Activated CD4-positive, alpha-beta T cell treated with anti-CD3 and anti-CD28 coated beads, Interleukin-2, amount 50 U/mL, for 24 hours (primary cell): ENCODE measurements around the gene JPH3.

Experiments used
- DNase-seq, 2 donors: peaks; one replicate each; pipeline ENCODE4 v3.0.0-alpha.2; 2020; ENCODE audit warnings: low read depth in 1 of 2, low spot score in 1 of 2

The JPH3 gene

DNA sequence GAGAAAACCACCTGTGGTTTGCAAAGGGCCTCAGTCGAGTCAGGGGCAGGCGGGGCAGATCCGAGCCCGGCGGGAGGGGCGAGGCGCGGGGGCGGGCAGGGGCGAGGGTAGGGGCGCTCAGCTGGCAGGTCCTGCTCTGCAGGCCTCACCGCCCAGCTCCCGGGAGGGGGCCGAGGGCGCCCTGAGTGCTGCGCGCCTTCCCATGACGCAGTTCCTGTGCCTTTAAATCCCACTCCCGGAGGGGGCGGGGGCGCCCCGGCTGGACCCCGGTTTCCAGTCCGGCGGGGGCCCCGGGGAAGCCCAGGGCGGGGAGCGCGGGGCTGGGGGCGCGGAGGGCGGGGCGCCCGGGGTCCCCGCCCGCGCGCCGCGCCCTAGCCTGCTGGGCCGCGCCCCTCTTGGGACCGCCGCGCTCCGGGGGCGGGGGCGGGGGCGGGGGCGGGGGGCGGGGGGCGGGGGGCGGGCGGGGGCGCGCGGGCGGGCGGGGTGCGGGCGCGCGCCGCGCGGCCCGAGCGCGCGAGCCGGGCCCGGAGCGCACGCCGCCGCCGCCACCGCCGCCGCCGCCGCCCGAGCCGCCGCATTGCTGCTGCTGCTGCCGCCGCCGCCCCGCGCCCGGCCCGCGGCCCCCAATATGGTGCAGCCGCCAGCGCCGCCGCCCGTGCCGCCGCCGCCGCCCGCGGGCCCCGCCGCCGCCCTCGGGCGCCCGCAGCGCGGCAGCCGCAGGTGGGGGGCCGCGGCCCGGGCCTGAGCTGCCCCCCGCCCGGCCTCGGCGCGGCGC is at the start of gene JPH3:
Gene JPH3 (plus strand): TSS at position 508 of the 775 bp plus-strand sequence. CDS start 639 bp downstream, outside the sequence.
- DNase-seq = no peak

DNA sequence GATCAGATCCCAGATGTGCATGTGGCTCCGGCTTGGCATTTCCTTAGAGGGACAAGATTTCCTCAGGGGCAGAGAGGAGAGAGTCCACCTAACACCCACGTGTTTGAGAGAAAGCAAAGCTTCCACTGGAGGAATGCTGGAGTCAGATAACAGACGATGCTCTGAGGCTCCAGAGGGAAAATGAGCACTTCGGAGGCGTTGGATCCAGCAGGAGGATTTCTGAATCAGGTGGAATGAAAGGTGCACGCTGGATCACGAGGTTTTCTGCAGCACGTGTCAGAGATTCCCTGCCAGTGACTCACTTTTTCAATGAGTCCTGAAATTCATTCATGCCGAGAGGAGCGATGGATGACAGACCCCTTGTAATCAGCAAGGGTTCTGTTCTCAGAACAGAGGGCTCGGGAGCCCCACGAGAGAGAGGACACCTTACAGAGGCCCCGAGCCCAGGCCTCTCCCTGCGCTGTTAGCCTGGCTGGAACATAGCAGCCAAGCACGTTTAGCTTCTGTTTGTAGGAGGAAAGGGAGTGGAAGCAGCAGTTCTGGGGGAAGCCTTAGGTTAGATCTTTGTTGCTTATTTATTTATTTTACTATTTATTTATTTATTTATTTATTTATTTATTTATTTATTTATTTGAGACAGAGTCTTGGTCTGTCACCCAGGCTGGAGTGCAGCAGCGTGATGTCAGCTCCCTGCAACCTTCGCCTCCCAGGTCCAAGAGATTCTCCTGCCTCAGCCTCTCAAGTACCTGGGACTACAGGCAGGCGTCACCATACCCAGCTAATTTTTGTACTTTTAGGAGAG is 49.3 kb upstream of the JPH3 start:
- no peak for DNase-seq

DNA sequence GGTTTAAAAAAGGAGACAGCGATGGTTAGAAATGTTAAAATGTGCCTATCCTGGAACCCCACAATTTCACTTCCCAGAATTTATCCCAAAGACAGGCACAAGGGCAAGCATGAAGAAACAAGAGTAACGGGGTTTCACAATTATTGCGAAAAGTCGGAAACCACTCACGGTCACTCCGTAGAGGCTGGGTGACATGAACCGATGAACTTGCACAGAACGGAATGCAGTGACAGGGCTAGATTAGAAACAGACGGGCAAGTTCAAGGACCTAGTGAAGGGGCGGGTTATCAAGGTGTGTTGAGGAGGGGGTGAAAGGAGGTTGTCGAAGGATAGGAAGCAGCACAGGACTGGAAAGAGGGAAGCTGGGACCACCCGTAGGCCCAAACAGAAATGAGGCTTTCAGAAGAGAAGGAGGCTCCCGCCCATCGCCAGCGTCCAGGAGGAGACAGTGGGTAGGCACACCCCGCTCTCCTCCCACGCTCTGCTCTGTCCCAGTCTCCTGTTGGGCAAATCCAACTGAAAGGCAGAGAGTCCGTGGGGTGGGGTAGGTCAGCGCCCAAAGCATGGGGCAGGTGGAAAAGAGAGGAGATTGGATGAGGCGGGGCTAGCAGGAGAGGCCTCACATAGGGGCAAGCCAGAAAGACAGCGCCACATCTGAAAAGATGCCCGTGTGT is 47.4 kb upstream of the JPH3 start:
- DNase-seq = no peak

DNA sequence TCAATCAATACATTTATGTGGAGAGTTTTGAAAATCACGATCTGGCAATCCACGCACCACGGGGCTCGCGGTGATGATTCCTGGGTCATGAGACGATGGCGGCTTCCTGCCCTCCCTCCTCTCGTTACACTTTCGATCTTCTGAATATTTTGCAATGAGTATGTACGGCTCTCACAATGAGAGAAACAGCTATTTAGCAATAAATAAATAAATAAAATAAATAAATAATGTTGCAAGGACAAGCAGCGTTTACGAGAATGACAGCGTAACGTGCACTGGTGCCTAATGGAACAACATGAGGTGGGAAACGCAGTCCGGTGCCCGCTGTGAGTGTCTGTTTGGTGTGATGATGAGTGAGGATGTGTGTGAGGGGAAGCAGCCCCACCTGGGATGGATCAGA is 46.7 kb upstream of the JPH3 start:
- no peak for DNase-seq

DNA sequence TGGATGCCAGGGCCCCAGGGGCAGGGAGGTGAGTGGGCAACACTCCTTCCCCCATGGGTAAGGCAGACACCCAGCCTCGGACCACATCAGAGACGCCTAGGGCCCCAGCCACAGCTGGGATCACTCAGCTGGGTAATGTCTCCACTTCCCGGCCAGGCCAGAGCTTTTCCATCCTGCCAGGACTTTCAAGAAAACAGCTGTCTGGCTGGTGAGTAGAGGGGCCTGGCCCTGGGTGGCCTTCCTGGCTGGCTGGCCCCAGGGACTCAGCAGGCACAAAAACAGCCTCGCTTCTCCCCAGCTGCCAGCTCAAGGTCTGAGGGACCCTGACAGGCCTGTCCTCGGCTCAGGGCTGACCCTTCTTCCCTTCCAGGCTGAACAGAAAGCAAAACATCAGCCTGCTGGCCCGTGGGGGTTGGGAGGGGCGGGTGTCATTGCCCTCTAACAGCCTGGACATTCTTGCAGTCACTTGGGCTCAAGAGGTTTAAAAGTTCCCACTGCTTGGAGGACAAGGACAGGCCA is 45.3 kb upstream of the JPH3 start:
- no peak for DNase-seq

DNA sequence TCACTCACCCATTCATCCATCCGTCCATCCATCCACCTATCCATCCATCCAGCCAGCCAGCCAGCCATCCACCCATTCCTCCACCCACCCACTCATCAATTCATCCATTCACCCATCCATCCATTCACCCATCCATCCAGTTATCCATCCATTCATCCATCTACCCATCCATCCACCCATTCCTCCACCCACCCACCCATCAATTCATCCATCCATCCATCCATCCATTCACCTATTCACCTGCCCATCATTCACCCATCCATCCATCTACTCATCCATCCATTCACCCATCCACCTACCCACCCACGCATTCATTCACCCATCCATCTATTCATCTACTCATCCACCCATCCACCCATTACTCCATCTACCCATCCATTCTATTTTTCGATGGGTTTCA is 43.6 kb upstream of the JPH3 start:
- no peak for DNase-seq

DNA sequence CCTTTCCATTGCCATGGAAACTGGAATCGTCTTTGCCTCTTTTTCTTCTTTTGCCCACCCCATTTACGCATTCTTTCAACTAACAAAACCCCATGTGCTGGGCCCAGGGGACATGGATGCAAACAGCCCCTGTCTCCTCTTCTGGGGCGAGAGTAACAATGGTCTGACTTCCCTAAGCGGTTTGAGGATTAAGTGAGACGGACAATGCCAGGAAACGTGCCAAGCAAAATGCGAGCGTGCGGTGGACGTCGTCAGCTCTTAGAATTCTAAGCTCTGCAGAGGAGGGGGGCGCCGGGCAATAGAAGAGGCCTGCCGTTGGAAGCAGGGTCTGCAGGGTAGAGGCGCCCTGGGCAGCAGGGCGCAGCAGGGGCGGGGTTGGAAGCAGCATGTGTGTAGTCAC is 42.4 kb upstream of the JPH3 start:
- no peak for DNase-seq

DNA sequence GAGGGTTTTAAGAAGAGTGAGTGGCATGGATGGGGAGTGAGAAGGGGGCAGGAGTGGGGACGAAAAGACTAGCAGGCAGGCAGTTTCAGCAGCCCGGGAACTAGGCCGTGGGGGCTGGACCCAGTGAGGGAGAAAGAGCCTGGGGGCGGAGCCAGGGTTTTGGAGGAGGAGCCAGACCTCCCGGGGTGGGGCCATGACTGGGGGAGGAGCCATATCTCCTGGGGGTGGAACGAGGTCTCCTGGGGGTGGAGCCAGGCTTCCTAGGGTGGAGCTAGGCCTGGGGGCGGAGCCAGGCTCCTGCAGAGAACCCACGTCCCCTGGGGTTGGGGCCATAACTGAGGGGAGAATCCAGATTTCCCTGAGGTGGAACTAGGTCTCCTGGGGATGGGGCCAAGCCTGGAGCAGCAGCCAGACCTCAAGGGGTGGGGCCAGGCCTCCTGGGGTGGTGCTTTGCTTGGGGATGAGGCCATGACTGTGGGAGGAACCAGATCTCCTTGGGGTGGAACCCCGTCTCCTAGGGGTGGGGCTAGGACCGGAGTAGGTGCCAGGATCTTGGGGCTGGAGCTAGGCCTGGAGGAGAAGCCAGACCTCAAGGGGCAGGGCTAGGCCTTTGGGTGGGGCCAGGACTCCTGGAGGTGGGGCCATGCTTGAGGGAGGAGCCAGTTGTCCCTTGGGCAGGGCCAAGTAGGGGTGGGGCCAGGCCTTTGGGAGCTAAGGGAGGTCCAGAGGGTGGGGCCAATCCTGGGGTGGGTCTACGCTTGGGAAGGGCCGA is 41.7 kb upstream of the JPH3 start:
- DNase-seq = no peak

DNA sequence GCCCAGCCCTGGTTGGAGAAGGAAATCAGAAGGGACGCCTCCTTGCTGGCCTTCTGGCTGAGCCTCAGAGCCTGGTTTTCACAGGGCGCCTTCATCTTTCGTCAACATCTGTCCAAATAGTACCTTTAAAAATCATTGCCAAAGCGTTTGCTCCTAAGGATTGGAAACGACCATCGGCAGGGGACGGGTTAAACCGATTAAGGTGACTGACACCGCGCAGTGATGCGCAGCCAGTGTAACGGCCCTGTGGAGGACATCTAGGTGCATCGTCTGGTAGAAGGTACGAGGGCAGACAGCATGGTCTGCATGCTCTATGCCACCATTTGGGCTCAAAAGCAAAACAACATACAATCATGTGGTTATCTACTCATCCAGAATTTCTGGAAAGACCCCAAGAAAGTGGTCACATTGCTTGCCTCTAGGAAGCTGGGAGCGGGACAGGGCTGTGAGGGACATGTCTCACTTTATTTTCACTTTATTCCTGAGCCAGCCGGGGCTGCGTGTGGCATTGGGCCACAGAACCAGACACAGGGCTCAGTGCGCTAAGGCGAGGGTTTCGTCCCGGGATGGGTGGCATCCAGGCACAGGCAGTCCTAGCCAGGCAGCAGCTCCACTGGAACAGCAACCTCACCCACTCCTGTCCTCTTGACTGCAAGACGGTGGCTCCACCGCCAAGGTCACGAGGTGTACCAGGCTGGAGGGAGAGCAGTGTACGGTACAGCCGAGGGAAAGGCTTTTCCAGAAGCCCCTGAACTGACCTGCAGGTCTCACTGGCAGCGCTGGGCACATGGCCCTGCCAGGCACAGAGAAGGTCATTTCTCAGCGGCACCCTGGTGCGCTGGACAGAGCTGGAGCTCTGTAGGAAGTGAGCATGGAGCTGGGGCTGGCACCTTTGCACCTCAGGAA is 40.9 kb upstream of the JPH3 start:
- no peak for DNase-seq

DNA sequence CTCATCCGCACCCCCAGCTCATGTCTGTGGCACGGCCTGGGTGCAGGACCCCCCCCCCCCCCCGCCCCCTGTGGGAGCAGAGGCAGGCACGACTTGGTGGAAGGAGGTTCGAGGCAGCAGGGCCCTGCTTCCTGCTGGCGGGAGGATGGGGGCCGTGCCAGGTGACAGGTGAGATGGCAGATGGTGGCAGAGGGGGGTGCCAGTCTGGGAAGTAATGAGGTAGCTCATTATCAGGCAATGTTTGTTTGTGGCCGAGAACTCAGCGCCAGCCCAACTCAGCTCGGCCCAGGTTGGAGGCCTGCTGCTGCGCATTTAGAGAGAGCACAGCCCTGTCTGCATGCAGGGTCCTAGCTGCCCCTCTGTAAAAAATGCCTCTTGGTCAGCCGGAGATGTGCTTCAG is 40.1 kb upstream of the JPH3 start:
- DNase-seq = no peak

DNA sequence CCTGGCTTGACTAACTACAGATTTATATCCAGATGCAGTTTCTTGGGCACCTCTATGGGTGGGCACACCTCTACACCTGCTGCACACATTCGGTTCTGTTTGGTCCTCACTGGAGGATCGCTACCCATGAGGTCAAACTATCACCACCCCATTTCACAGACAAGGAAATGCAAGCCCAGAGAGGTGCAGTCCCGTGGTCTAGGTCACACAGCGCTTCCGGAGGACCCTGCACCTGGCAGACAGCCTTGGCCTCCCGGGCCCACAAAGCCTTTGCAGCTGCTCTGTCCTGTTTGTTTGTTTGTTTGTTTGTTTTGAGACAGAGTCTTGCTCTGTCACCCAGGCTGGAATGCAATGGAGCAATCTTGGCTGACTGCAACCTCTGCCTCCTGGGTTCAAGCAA is 39.3 kb upstream of the JPH3 start:
- DNase-seq = no peak

DNA sequence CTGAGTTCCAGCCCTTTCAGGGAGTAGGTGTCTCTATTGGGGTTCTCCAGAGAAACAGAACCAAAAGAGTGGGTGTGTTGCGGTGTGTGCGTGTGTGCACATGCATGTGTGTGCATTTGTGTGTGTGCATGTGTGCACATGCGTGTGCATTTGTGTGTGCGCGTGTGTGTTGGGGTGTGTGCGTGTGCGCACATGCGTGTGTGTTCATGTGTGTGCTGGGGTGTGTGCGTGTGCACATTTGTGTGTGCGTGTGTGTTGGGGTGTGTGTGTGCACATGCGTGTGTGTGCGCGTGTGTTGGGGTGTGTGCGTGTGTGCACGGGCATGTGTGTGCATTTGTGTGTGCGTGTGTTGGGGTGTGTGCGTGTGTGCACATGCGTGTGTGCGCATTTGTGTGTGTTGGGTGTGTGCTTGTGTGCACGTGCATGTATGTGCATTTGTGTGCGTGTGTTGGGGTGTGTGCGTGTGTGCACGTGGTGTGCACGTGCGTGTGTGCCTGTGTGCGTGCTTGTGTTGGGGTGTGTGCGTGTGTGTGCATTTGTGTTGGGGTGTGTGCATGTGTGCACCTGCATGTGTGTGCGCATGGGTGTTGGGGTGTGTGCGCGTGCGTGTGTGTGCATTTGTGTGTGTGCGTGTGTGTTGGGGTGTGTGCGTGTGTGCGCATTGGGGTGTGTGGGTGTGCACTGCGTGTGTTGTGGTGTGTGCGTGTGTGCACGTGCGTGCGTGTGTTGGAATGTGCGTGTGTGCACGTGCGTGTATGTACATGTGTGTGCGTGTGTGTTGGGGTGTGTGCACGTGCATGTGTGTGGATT is 38.4 kb upstream of the JPH3 start:
- no peak for DNase-seq

DNA sequence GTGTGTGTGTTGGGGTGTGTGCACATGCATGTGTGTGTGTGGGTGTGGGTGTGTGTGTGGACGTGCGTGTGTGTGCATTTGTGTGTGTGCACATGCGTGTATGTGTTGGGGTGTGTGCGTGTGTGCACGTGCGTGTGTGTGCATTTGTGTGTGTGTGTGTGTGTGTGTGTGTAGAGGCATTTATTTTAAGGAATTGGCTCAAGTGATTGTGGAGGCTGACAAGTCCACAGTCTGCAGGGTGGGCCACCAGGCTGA is 37.9 kb upstream of the JPH3 start:
- DNase-seq = no peak

DNA sequence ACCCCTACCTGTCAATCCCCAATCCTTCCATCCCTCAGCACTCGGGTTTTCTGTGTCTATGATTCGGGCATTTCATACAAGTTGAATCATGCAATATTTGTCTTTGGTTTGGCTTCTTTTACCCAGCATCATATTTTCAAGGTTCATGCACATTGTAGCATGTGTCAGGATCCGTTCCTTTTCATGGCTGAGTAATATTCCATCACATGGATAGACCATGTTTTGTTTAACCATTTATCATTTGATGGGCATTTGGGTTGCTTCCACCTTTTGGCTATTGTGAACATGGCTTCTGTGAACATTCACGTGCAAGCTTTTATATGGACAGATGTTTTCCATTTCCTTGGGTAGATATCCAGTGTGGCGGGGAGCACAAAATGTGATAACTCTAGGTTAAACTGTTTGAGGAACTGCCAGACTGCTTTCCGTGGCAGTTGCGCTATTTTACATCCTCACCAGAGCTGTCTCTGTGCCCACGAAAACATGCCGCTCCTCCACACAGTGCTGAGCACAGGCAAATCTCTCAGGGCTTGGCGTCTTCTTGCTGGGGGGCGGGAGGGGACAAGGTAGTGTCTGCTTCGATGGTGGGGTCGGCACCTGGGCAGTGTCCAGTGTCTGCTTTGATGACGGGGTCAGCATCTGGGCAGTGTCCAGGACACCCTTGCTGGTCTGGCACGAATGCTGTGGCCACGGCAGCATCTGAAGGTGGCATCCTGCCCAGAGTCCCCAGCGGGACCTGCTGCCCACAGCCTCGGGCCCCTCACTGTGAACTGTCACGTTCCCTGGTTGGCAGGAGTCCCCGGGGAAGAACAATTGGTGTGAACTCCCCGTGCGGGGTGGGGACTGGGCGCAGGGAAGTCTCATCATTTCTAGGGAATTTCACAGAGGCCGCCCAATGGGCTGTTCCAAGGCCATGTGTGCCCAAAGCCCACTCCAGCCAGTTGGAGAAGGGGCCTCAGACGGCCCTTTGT is 32.4 kb upstream of the JPH3 start:
- DNase-seq = no peak

DNA sequence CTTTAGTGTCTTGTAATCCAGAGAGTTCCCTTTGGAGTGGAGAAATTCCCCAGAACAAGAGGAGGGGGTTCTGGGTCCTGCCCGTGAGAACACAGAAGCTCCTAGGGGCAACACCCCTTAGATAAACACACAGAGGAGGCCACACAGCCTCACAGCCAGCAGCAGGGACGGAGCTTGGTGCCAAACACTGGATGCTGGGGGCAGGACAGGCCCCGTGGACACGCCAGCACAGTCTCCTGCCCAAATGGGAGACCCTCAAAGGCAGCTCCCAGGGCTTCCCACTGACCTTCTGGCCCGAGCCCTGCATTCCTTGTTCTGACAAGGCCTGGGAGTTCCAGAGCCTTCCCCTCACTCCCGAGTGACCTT is 31.8 kb upstream of the JPH3 start:
- DNase-seq = no peak

DNA sequence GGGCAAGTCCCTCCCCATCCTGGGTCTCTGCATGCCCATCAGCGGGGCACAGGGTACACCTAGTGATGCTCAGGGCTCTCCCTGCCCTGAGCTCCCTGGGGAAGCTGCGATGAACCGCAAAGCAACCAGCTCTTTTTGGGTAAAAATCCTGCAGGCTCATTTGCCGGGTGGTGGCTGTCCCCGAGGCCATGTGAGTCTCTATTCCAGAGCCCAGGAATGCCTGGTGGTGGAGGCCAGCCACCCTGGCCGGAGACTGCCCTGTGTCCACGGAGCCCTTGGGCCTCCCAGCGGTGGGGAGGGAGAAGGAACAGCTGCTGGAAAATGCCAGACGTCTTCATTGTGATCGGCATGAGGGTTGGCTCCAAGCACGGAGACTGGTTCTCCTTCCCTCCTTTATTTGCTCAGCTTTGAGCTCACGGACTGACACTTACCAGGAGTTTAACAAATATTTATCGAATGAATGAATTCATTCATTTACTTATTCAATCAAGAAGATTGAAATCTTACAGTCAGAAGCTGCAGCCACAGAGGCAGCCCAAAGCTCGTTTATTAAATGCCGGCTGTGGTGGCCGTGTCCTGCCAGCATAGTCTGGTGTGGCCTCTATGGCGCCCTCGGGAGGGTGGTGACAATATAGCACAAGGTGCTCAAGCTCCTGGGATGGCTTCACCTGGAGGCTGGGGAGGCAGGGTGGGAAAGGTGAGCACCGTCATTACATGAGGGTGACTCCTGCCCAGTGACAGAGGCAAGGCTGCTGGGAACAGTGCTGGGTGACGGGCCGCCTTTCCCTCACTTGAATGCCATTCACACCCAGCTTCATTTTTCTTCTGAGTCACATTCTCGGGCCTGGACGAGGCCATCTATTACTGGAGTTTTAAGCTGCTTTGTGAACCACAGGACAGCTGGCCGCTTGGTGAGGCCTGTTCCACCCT is 31.1 kb upstream of the JPH3 start:
- no peak for DNase-seq

DNA sequence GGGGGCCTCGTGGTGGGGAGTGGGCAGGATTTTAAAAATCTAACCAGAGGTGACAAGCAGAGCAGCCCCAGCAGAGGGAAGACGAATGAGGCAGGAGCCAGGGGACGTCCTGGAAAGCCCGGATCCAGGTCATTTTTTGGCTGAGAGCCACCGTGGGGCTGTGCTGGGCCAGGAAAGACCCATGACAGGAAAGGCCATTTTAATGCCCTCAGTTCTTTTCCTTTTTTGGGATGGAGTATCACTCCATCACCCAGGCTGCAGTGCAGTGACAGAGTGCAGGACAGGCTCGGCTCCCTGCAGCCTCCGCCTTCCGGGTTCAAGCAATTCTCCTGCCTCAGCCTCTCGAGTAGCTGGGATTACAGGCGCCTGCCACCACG is 30.5 kb upstream of the JPH3 start:
- no peak for DNase-seq
